Subcutaneous abdominal adipose tissue (tissue), 5 donors: Measurements from ENCODE around the gene ECT2.
"Not testable (repeated sequence)": the region's sequence is repeated elsewhere in the genome, so short reads cannot be mapped to it uniquely, and the experiment has no call there.

Source experiments
- H3K27ac ChIP-seq: one replicate; pipeline ENCODE4 v1.7.0; 2013; ENCODE audit warnings: low read depth, mild to moderate bottlenecking, inconsistent platforms, low read length, moderate library complexity
- H3K27me3 ChIP-seq, 5 donors: one replicate each; pipeline ENCODE4 v1.7.0; 2013; ENCODE audit warnings: low read length in 5 of 5, inconsistent platforms in 1 of 5; ENCODE audit not compliant: control insufficient read depth in 5 of 5, insufficient read depth in 4 of 5
- H3K36me3 ChIP-seq, 5 donors: one replicate each; pipeline ENCODE4 v1.7.0; 2013; ENCODE audit warnings: low read length in 5 of 5; ENCODE audit not compliant: control insufficient read depth in 5 of 5, insufficient read depth in 5 of 5
- H3K4me1 ChIP-seq, 5 donors: one replicate each; pipeline ENCODE4 v1.7.0; 2013; ENCODE audit warnings: low read length in 5 of 5, mild to moderate bottlenecking in 3 of 5, moderate library complexity in 1 of 5; ENCODE audit not compliant: control insufficient read depth in 5 of 5, insufficient read depth in 5 of 5
- H3K4me3 ChIP-seq, 5 donors: one replicate each; pipeline ENCODE4 v1.7.0; 2013; ENCODE audit warnings: low read length in 5 of 5, low read depth in 1 of 5
- H3K9ac ChIP-seq, 5 donors: one replicate each; pipeline ENCODE4 v1.7.0; 2013; ENCODE audit warnings: low read length in 5 of 5, mild to moderate bottlenecking in 4 of 5, moderate library complexity in 3 of 5
- H3K9me3 ChIP-seq, 5 donors: one replicate each; pipeline ENCODE4 v1.7.0; 2013; ENCODE audit warnings: low read length in 5 of 5; ENCODE audit not compliant: control insufficient read depth in 5 of 5
- donor health status: healthy.
- donor health status: healthy.
- donor health status: healthy.
- donor health status: healthy.
- donor health status: healthy.

The ECT2 gene

DNA sequence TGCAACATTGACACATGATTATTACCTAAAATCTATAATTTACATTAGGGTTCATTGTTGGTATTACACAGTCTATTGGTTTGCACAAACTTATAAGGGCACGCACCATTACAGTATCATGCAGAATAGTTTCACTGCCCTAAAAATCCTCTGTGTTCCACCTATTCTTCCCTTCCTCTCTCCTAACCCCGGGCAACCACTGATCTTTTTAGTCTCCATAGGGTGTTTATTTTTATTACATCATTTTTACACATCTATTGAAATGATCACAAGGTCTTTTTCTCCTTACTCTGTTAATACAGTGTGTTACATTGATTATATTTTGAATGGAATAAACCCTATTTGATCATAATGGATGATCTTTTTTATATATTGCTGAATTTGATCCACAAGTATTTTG lies 15.5 kb upstream of the ECT2 start:
- Histone ChIP-seq H3K27ac (no peak overlapping the region), H3K4me3 (no peak overlapping the region), H3K27me3 (no peaks in the 10 kb centered on the region), H3K9ac (no peak overlapping the region), H3K9me3 (no peaks in the 10 kb centered on the region), H3K36me3 (no peaks in the 10 kb centered on the region), H3K4me1 (no peaks in the 10 kb centered on the region)

DNA sequence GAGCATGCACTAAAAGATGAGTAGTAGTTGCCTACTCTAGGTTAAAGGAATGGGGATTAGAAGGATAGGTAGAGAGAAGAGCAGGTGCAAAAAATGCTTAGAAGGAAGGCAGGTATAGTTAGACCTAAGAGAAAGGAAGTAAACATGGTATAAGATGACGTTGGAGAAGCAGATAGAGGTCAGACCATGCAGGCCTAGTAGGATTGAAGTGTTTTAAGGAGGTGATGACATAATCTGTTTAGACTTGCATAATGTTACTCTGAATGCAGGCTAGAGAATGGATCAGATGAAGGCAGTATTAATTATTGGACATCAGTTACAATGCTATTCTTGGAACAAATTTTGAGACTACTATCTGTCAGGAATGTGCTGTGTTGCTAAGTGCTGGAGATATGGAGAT lies 11.1 kb upstream of the ECT2 start:
- Histone ChIP-seq H3K4me1 (no peaks in the 10 kb centered on the region), H3K27me3 (no peaks in the 10 kb centered on the region), H3K36me3 (no peaks in the 10 kb centered on the region), H3K9me3 (no peaks in the 10 kb centered on the region), H3K4me3 (no peak overlapping the region), H3K9ac (no peak overlapping the region), H3K27ac (no peak overlapping the region)

DNA sequence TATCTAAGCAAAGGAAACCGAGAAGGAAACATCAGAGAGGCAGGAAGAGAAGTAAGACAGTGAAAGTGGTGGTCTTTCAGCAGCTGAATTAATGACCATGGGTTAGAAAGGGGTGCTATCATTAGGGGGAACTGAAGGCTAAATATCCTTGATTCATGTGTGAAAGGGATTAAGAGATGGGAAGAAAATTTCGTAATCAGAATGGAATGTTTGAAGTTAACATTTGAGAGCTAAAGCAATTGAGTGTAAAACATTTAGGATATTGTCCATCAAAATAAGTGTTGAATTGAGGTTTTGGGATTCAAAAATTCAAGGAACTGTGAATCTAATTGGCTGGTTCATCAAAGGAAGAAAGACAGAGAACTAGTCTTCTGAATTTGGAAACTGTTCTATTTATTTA lies 4.1 kb upstream of the ECT2 start:
- Histone ChIP-seq H3K4me1 (peaks cover under 1 to 19% (median 9%) of the 10 kb centered on the region in 5 donors), H3K36me3 (no peaks in the 10 kb centered on the region), H3K4me3 (no peak overlapping the region), H3K27me3 (no peaks in the 10 kb centered on the region), H3K9me3 (no peaks in the 10 kb centered on the region), H3K27ac (no peak overlapping the region), H3K9ac (no peak overlapping the region)

DNA sequence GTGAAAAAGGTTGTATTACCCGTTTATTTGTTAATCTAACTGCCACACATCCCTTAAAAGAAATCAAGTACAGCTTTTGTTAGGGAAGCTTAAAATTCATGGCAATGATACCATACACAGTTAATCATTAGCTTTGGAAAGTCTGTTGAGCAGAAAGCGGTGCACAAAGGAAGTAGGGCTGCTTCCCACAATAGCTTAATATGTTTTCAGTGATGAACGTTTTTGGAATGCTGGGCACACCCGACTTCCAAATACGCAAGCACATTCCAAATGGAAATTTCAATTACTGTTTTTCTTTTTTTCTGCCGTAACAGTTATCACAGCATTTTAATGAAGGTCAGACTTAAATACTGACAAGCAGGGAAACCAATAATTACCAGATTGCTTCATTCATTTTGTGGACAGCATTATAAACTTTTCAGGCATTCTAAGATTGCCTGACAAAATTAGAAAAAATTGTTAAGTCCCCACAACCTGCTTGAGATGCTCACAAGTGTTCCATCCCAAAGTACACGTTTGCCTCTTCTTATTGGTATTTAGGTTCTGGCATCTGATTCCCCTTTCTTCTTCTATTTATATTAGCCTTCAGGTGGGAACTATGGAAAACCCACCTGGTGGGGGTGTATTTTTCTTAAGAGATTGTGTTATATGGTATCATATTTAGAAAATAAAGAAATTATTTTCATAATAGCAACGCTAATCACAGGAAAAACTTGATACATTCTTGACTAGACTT lies 1.1 kb upstream of the ECT2 start:
- Histone ChIP-seq H3K9ac (peak overlapping the region in 3 of 5 donors; percentile 41 to 80 (median 77)), H3K4me1 (peaks cover 2 to 23% (median 13%) of the 10 kb centered on the region in 5 donors), H3K27ac (peak overlapping the region; percentile 65), H3K9me3 (no peaks in the 10 kb centered on the region), H3K27me3 (no peaks in the 10 kb centered on the region), H3K36me3 (no peaks in the 10 kb centered on the region), H3K4me3 (peak overlapping the region; percentile 63 to 90 (median 87))

DNA sequence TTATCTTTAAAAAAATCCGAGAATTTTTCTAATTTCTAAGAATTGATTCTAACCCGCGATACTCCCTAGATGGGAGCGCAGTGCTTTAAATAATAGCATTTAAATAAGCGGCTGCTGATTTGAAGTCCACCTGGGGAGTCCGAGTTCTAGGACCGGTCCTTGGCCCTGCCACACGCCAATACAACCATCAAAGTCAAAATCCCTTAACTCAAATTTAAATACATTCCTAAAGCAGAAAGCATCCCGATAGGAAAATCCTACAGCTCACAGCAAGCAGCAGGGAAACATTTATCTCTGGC lies 508 bp upstream of the ECT2 start:
- Histone ChIP-seq H3K4me1 (peaks cover 2 to 23% (median 13%) of the 10 kb centered on the region in 5 donors), H3K9ac (peak overlapping the region in 4 of 5 donors; percentile 71 to 80 (median 77)), H3K27ac (peak overlapping the region; percentile 65), H3K36me3 (no peaks in the 10 kb centered on the region), H3K27me3 (no peaks in the 10 kb centered on the region), H3K4me3 (peak overlapping the region; percentile 63 to 90 (median 87)), H3K9me3 (no peaks in the 10 kb centered on the region)

DNA sequence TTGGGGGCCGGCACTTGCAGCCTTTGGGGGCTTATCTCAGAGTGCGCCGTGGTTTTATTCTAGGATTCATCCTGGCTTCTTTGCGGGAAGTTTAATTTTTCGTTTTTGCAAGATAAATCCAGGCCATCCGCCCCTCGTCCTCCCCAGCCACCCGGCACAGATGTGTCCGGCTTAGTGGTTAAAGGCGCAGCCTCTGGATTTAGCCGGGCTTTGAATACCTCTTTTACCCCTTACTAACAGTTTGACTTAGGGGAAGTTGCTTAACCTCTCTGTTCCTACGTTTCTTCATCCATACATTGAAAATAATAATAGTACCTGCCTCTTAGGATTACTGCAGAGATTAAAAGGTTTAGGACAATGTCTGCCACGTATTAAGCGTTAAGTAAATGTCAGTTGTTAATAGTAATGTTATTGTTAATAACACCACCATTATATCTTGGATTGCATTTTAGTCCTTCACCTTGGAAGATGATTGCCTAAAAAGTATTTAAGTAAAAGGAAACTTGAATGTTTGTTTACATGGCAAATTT lies 714 bp downstream of the ECT2 start:
- Histone ChIP-seq H3K9ac (peak overlapping the region; percentile 71 to 96 (median 94)), H3K4me3 (peak overlapping the region; percentile 85 to 94 (median 88)), H3K27ac (peak overlapping the region; percentile 85), H3K4me1 (peaks cover 2 to 23% (median 13%) of the 10 kb centered on the region in 5 donors), H3K36me3 (peaks cover 0 to 5% (median 3%) of the 10 kb centered on the region in 5 donors), H3K9me3 (no peaks in the 10 kb centered on the region), H3K27me3 (no peaks in the 10 kb centered on the region)

DNA sequence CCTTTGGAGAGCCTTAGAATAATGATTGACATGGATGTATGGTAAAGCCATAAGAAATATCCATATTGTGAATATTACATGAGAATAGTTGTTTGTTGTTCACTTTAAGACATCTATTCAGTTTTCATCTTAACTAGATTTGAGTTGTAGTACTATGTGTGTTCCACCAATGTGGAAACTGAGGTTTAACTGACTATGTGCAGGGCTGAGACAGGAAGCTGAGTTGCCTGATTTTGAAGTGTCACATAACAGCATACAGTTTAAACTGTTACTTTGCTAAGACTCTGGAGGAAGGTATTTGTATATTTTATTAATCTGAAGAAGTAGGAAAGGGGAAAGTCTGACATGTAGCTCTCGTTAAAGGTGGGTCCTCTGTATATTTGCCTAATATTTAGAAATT lies 2.1 kb downstream of the ECT2 start:
- Histone ChIP-seq H3K9me3 (no peaks in the 10 kb centered on the region), H3K4me3 (no peak overlapping the region), H3K27me3 (no peaks in the 10 kb centered on the region), H3K27ac (no peak overlapping the region), H3K36me3 (peaks cover 0 to 5% (median 3%) of the 10 kb centered on the region in 5 donors), H3K9ac (no peak overlapping the region), H3K4me1 (peaks cover 2 to 23% (median 13%) of the 10 kb centered on the region in 5 donors)

DNA sequence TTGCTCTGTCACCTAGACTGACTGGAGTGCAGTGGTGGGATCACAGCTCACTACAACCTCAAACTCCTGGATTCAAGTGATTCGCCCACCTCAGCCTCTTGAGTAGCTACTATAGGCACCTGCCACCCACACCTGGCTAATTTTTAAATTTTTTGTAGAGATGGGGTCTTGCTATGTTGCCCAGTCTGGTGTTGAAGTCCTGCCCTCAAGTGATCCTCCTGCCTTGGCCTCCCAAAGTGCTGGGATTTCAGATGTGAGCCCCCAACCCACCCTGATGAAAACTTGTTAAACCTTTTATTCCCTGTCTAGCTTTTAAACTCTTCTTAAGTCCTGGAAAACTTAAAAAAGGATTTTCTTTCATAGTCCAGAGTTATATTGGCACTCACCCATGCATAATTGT lies 2.6 kb downstream of the ECT2 start:
- Histone ChIP-seq H3K27ac (no peak overlapping the region), H3K4me1 (peaks cover 2 to 23% (median 13%) of the 10 kb centered on the region in 5 donors), H3K9me3 (no peaks in the 10 kb centered on the region)

DNA sequence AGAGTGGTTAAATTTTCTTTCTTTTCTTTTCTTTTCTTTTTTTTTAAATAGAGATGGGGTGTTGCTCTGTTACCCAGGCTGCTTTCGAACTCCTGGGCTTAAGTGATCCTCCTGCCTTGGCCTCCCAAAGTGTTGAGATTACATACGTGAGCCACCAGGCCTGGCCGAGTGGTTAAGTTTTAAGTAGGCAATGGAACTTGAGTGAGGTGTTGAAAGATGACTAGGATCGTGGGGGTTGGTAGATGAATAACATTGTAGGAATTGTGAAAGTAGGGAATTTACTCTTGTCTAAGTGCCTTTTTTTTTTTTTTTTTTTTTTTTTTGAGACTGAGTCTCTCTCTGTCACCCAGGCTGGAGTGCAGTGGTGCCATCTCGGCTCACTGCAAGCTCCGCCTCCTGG lies 9.9 kb downstream of the ECT2 start:
- peaks cover 24 to 33% (median 26%) of the 10 kb centered on the region in 5 donors for H3K36me3 ChIP-seq
- not testable (repeated sequence) for H3K27ac ChIP-seq, H3K9me3 ChIP-seq, H3K9ac ChIP-seq, H3K4me1 ChIP-seq, H3K4me3 ChIP-seq, H3K27me3 ChIP-seq

More for the DNA sequence above, 2.6 kb downstream of the ECT2 start:
- Histone ChIP-seq H3K9ac (no peak overlapping the region), H3K36me3 (peaks cover 0 to 8% (median 3%) of the 10 kb centered on the region in 5 donors), H3K27me3 (no peaks in the 10 kb centered on the region), H3K4me3 (no peak overlapping the region)

DNA sequence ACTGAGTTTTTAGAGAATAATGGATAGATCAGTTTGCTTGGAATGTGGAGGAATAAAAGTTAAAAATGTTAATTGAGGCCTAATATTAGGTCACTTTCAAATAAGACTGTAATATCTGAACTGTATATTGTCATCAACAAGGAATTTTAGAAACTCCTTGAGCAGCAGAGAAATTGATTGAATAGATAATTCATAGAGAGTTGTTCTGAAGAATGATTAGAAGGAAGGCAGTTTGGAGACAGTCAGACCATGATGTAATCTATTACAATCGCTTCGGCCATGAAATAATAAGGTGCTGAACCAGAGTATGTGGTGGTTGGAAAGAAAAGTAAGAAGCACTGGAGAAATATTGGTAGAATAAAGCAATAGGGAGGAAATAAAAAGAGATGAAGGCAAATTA lies 15.7 kb downstream of the ECT2 start:
- H3K4me1 ChIP-seq: no peaks in the 10 kb centered on the region
- H3K9me3 ChIP-seq: no peaks in the 10 kb centered on the region
- peaks cover 20 to 50% (median 28%) of the 10 kb centered on the region in 5 donors for H3K36me3 ChIP-seq
- no peaks in the 10 kb centered on the region for H3K27me3 ChIP-seq
- no peak overlapping the region for H3K4me3 ChIP-seq
- H3K27ac ChIP-seq: no peak overlapping the region
- H3K9ac ChIP-seq: no peak overlapping the region
